ENCODE measurements around the gene GET4. TPM values are rescaled to one million over a fixed set of nuclear protein-coding genes. Genes with fewer than 3 reads are reported as not detected.

The GET4 gene
- total and polyA plus RNA-seq, 2 of the 13 experiments (the other 11 are each of a cell fraction or from before 2014, with no cell fraction given): 28.2 to 35.2 TPM

DNA sequence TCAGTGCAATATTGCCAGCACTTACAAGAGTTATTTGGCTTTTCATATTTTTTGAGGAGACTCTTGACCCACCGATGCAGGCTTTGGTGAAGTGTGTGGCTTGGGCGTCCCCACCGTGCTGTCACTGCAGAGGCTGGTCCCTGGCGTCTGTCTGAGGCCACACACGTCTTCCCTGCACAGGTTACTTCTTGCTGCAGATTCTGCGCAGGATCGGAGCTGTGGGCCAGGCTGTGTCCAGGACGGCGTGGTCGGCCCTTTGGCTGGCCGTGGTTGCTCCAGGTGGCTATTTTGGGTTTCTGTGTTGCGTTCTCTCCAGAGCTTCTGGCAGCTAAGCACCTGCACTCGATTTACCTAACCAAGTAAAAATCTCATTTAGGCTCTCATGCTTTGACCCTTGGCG lies 25.1 kb upstream of the GET4 start:
- intact Hi-C loops (cut with micrococcal nuclease; ENCODE audit: unreplicated experiment): no loop called here
- no peak for ATAC-seq

More for the DNA sequence above, 25.1 kb upstream of the GET4 start:
- Histone ChIP-seq H3K4me1 (ENCODE audit: insufficient read depth, low read length) (no peaks in the 10 kb centered on the region), H3K9ac (ENCODE audit: insufficient read depth, low read depth, low read length) (no peak overlapping the region), H3K79me2 (ENCODE audit: insufficient read depth, low read length) (no peaks in the 10 kb centered on the region), H3K36me3 (replicated peaks in 1 of 2; ENCODE audit: control insufficient read depth in 1 of 2, insufficient read depth in 2 of 2, low read length in 2 of 2) (peaks cover 19 to 60% of the 10 kb centered on the region in 2 experiments), H3K27me3 (ENCODE audit: control insufficient read depth in 1 of 2, insufficient read depth in 2 of 2, low read length in 2 of 2) (no peaks in the 10 kb centered on the region), H3K27ac (ENCODE audit: extremely low read length, insufficient read depth, low read length) (no peak overlapping the region), H3K4me3 (replicated peaks in 1 of 3; ENCODE audit: insufficient read depth in 1 of 3, low read depth in 2 of 3, low read length in 3 of 3) (no peak overlapping the region), H2AFZ (ENCODE audit: low read length) (no peak overlapping the region), H3K9me3 (ENCODE audit: low read length) (no peaks in the 10 kb centered on the region), H3K4me2 (ENCODE audit: low read depth, low read length) (no peak overlapping the region), H4K20me1 (ENCODE audit: insufficient read depth, low read length) (no peaks in the 10 kb centered on the region)
- 90% methylated on average over 11 of the region's 14 CpGs for WGBS (ENCODE audit: low lambda C conversion rate)
- TF ChIP-seq, protein P1, sequence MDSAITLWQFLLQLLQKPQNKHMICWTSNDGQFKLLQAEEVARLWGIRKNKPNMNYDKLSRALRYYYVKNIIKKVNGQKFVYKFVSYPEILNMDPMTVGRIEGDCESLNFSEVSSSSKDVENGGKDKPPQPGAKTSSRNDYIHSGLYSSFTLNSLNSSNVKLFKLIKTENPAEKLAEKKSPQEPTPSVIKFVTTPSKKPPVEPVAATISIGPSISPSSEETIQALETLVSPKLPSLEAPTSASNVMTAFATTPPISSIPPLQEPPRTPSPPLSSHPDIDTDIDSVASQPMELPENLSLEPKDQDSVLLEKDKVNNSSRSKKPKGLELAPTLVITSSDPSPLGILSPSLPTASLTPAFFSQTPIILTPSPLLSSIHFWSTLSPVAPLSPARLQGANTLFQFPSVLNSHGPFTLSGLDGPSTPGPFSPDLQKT (CRISPR knock-in tag; IDR thresholded peaks at IDR 0.05; ENCODE audit: borderline replicate concordance): no peak
- TF ChIP-seq ZBTB34 (CRISPR knock-in tag; IDR thresholded peaks at IDR 0.05): no peak
- TF ChIP-seq, protein P2, sequence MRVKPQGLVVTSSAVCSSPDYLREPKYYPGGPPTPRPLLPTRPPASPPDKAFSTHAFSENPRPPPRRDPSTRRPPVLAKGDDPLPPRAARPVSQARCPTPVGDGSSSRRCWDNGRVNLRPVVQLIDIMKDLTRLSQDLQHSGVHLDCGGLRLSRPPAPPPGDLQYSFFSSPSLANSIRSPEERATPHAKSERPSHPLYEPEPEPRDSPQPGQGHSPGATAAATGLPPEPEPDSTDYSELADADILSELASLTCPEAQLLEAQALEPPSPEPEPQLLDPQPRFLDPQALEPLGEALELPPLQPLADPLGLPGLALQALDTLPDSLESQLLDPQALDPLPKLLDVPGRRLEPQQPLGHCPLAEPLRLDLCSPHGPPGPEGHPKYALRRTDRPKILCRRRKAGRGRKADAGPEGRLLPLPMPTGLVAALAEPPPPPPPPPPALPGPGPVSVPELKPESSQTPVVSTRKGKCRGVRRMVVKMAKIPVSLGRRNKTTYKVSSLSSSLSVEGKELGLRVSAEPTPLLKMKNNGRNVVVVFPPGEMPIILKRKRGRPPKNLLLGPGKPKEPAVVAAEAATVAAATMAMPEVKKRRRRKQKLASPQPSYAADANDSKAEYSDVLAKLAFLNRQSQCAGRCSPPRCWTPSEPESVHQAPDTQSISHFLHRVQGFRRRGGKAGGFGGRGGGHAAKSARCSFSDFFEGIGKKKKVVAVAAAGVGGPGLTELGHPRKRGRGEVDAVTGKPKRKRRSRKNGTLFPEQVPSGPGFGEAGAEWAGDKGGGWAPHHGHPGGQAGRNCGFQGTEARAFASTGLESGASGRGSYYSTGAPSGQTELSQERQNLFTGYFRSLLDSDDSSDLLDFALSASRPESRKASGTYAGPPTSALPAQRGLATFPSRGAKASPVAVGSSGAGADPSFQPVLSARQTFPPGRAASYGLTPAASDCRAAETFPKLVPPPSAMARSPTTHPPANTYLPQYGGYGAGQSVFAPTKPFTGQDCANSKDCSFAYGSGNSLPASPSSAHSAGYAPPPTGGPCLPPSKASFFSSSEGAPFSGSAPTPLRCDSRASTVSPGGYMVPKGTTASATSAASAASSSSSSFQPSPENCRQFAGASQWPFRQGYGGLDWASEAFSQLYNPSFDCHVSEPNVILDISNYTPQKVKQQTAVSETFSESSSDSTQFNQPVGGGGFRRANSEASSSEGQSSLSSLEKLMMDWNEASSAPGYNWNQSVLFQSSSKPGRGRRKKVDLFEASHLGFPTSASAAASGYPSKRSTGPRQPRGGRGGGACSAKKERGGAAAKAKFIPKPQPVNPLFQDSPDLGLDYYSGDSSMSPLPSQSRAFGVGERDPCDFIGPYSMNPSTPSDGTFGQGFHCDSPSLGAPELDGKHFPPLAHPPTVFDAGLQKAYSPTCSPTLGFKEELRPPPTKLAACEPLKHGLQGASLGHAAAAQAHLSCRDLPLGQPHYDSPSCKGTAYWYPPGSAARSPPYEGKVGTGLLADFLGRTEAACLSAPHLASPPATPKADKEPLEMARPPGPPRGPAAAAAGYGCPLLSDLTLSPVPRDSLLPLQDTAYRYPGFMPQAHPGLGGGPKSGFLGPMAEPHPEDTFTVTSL (CRISPR knock-in tag; IDR thresholded peaks at IDR 0.05; ENCODE audit: borderline replicate concordance): no peak
- TF ChIP-seq ELF1 (CRISPR knock-in tag; IDR thresholded peaks at IDR 0.05): no peak
- TF ChIP-seq, protein P3, sequence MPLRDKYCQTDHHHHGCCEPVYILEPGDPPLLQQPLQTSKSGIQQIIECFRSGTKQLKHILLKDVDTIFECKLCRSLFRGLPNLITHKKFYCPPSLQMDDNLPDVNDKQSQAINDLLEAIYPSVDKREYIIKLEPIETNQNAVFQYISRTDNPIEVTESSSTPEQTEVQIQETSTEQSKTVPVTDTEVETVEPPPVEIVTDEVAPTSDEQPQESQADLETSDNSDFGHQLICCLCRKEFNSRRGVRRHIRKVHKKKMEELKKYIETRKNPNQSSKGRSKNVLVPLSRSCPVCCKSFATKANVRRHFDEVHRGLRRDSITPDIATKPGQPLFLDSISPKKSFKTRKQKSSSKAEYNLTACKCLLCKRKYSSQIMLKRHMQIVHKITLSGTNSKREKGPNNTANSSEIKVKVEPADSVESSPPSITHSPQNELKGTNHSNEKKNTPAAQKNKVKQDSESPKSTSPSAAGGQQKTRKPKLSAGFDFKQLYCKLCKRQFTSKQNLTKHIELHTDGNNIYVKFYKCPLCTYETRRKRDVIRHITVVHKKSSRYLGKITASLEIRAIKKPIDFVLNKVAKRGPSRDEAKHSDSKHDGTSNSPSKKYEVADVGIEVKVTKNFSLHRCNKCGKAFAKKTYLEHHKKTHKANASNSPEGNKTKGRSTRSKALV (CRISPR knock-in tag; IDR thresholded peaks at IDR 0.05): no peak
- TF ChIP-seq RXRA (CRISPR knock-in tag; IDR thresholded peaks at IDR 0.05): no peak
- TF ChIP-seq KDM3A (CRISPR knock-in tag; IDR thresholded peaks at IDR 0.05; ENCODE audit: low read depth): no peak
- TF ChIP-seq, protein P4, sequence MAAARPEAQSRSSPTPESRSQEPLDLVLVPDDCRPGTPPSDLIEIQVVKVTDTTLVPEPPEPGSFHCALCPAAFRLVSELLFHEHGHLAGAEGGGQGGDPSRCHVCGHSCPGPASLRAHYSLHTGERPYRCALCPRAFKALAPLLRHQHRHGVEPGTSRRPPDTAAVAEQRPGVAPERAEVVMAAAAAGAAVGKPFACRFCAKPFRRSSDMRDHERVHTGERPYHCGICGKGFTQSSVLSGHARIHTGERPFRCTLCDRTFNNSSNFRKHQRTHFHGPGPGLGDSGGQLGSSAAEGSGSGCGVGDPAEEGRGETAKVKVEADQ (CRISPR knock-in tag; IDR thresholded peaks at IDR 0.05; ENCODE audit: borderline replicate concordance): no peak
- TF ChIP-seq PRPF4 (IDR thresholded peaks at IDR 0.05; ENCODE audit: low read depth, low read length, poor library complexity, severe bottlenecking): no peak
- TF ChIP-seq KLF16 (CRISPR knock-in tag; IDR thresholded peaks at IDR 0.05): no peak
- CTCF ChIA-PET (ENCODE audit: low intra/inter-chr PET ratio, low total read pairs): no interaction called here
- FAIRE-seq (no peak), DNase-seq (ENCODE audit: low spot score) (no peak)
- in situ Hi-C loops (cut with HindIII; ENCODE audit: extremely low pct_ligation_motif_present, low pct_unique_long_range_greater_than_20kb): no loop called here
- no TSS peak for BruUV-seq (replicated peaks)
- POLR2A ChIA-PET: no interaction called here

All from HepG2 (cell line).